GM06990 (cell line): ENCODE results near the gene ZNF3.

Experiments
- DNase-seq: peaks from one replicate; pipeline ENCODE4 v3.0.0-alpha.2; 2011; ENCODE audit not compliant: insufficient read length; ENCODE audit errors: extremely low read depth
- H3K27me3 ChIP-seq: replicated peaks from 2 replicates; pipeline ENCODE4 v1.6.0; 2011; ENCODE audit warnings: low read length; ENCODE audit not compliant: control insufficient read depth, insufficient read depth
- H3K36me3 ChIP-seq: 2 replicates; pipeline ENCODE4 v1.5.1; 2011; ENCODE audit warnings: low read length; ENCODE audit not compliant: control insufficient read depth, insufficient read depth
- H3K4me3 ChIP-seq: replicated peaks from 2 replicates; pipeline ENCODE4 v1.5.1; 2011; ENCODE audit warnings: low read depth, mild to moderate bottlenecking, control low read depth, low read length
- CTCF ChIP-seq: IDR thresholded peaks from 2 replicates; pipeline ENCODE4 v1.5.1; 2011; ENCODE audit warnings: low read length, control low read depth, mild to moderate bottlenecking, inconsistent platforms; ENCODE audit not compliant: insufficient read depth, poor library complexity, severe bottlenecking

Gene ZNF3

GRCh38 chr7:100093054-100093453 is 11.5 kb upstream of the ZNF3 start:
- H3K4me3 ChIP-seq, result no peak overlapping the region
- DNase-seq, result no peak
- peaks cover 59% of the 10 kb centered on the region for H3K36me3 ChIP-seq
- TF ChIP-seq CTCF, result no peak
- no peaks in the 10 kb centered on the region for H3K27me3 ChIP-seq

DNA sequence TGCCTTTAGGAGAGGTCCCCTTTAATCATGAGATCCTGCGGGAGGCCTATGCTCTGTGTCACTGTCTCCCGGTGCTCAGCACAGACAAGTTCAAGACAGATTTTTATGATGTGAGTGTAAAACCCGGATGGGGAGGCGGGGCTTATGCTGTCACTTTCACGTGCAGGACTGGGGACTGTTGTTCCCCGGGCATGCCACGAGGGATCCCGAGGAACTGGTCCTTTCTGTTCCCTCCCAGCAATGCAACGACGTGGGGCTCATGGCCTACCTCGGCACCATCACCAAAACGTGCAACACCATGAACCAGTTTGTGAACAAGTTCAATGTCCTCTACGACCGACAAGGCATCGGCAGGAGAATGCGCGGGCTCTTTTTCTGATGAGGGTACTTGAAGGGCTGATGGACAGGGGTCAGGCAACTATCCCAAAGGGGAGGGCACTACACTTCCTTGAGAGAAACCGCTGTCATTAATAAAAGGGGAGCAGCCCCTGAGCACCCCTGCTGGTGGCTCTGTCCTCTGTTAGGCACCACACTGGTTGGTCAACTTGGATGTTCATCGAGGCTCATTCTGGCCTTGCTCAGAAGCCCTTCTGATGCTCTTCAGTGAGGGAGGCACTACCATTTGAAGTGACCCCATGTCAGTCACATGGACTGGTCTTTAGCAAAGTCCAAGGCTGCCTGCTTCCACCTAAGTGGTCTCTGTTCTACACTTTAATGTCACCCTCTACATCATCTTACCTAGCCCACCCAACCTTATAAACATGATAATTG is 10.1 kb upstream of the ZNF3 start:
- H3K36me3 ChIP-seq, result peaks cover 49% of the 10 kb centered on the region
- no peak for TF ChIP-seq CTCF
- no peak overlapping the region for H3K4me3 ChIP-seq
- no peak for DNase-seq
- H3K27me3 ChIP-seq, result no peaks in the 10 kb centered on the region

- DNase-seq, result no peak
- no peak overlapping the region for H3K4me3 ChIP-seq
- H3K27me3 ChIP-seq, result no peaks in the 10 kb centered on the region
- H3K36me3 ChIP-seq, result peaks cover 44% of the 10 kb centered on the region
- no peak for TF ChIP-seq CTCF
These were observed 9.2 kb upstream of the ZNF3 start for GRCh38 chr7:100090527-100091410.

DNA sequence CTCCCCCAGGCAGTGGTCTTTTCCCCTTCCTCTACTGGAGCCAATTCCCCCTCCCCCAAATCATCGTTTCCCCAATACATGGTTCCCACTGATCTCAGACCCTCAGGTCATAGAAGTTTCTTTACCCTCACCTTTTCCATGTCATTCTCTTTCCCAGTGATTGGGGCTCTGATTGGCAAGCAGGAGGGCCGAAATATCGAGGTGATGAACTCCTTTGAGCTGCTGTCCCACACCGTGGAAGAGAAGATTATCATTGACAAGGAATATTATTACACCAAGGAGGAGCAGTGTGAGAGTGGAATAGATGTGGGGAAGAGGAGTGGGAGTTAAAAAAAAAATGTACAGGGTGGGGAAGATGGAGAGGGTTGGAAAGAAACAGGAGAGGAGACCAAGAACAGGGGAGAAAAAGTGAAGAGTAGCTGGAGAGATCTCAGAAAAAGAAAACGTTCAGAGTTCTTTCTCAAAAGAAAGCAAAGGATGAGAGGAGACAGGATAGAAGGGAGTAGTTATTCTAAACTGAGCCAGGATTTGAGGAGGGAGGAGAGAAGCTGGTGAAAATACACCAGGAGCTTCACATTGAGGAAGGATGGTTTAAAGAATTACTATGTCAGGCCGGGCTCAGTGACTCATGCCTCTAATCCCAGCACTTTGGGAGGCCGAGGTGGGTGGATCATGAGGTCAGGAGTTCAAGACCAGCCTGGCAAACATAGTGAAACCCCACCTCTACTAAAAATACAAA is 8.1 kb upstream of the ZNF3 start:
- Histone ChIP-seq H3K4me3 (peak overlapping the region; percentile 87), H3K36me3 (peaks cover 37% of the 10 kb centered on the region), H3K27me3 (no peaks in the 10 kb centered on the region)
- TF ChIP-seq CTCF, result no peak
- no peak for DNase-seq

DNA sequence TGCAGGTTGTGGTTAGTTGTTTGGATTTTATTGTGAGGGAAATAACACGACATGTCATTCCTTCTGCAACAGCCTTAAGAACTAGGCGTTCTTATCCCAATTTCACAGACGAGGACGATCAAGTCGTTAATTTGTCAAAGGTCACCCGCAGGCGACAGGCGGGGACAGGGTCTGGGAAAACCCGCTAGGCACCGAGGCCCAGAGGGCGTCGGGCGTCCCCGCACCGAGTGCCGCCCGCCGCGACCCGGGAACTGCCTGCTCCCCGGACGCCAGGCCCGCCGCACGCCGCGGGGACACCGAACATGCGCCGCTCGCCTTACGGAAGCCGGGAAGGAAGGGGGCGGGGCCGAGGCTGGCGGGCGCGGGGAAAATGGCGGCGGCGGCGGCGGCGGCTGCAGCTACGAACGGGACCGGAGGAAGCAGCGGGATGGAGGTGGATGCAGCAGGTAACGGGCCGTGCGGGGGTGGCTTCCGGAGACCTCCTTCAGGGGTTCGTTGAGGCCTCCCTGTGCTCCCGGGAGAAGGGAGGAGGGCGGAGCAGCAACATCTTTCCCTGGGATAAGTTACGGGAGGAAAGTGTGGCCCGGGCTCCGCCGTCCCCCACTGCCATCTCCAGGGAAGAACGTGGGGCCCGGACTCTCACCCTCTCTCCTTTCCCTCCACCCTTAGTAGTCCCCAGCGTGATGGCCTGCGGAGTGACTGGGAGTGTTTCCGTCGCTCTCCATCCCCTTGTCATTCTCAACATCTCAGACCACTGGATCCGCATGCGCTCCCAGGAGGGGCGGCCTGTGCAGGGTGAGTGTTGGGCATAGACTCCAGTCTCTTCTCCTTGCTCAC is 7.3 kb upstream of the ZNF3 start, which contains the start of gene COPS6:
TSS of gene COPS6 (plus strand) at position 349 of the 837 bp plus-strand sequence. CDS start at position 371, 22 bp downstream.
- peak; percentile 84 for DNase-seq
- Histone ChIP-seq H3K36me3 (peaks cover 31% of the 10 kb centered on the region), H3K4me3 (peak within 1 kb of the TSS; percentile 87), H3K27me3 (no peaks in the 10 kb centered on the region)
- TF ChIP-seq CTCF, result no peak
